ENCODE data around the gene SH3BP5.

Gene SH3BP5

DNA sequence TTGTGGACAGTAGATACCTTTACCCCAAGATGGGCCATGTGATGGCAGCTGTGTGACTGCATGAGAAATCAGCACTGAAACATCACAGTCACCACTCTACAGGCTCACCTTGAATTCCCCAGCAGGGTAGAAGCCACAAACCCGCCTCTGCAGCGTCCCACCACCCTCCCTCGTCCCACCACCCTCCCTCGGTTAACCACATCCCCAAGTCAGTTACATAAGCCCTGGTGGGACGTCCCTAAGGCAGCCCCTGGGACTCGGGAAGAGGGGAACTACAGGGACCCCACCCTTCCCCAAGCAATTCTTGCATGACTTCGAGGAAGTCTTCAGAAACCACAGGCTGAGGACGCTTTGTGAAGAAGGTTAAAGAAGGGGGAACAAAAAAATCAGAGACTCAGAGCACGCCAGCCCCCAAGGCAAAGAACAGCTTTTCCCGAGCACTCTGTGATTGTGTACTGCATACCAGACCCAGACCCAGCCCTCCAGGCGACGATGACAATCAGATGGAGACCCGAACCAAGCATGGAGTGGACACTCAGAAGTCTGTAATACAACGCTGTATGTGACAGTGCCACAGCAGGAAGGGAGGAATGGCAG is 60.5 kb downstream of the SH3BP5 start:
- Histone ChIP-seq H3K27me3 (ENCODE audit: low read depth, low read length) (no peaks in the 10 kb centered on the region), H3K4me1 (ENCODE audit: low read length) (peaks cover 69% of the 10 kb centered on the region), H4K20me1 (ENCODE audit: insufficient read depth, low read length) (peaks cover 27% of the 10 kb centered on the region; the same call in 1 of the 2 replicates), H3K4me3 (ENCODE audit: low read length) (peak overlapping the region; percentile 49), H3K9me3 (ENCODE audit: insufficient read depth, low read length) (no peaks in the 10 kb centered on the region), H3K27ac (ENCODE audit: low read length) (peak overlapping the region; percentile 81), H3K79me2 (ENCODE audit: low read length) (peaks cover 70% of the 10 kb centered on the region), H3K36me3 (replicated peaks; ENCODE audit: low read depth, low read length) (peaks cover 33% of the 10 kb centered on the region), H3K9ac (ENCODE audit: low read length) (peak overlapping the region; percentile 62), H2AFZ (ENCODE audit: low read depth, low read length) (no peak overlapping the region), H3K4me2 (ENCODE audit: low read length) (peak overlapping the region; percentile 76)
- TF ChIP-seq, protein P1, sequence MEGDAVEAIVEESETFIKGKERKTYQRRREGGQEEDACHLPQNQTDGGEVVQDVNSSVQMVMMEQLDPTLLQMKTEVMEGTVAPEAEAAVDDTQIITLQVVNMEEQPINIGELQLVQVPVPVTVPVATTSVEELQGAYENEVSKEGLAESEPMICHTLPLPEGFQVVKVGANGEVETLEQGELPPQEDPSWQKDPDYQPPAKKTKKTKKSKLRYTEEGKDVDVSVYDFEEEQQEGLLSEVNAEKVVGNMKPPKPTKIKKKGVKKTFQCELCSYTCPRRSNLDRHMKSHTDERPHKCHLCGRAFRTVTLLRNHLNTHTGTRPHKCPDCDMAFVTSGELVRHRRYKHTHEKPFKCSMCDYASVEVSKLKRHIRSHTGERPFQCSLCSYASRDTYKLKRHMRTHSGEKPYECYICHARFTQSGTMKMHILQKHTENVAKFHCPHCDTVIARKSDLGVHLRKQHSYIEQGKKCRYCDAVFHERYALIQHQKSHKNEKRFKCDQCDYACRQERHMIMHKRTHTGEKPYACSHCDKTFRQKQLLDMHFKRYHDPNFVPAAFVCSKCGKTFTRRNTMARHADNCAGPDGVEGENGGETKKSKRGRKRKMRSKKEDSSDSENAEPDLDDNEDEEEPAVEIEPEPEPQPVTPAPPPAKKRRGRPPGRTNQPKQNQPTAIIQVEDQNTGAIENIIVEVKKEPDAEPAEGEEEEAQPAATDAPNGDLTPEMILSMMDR (IDR thresholded peaks at IDR 0.05; ENCODE audit: low read depth, low read length), result peak; percentile 12; the same call in 1 of the 2 replicates
- peak; percentile 75; the same call in 1 of the 2 replicates for TF ChIP-seq EZH2phosphoT487 (IDR thresholded peaks at IDR 0.05; ENCODE audit: low read depth)

DNA sequence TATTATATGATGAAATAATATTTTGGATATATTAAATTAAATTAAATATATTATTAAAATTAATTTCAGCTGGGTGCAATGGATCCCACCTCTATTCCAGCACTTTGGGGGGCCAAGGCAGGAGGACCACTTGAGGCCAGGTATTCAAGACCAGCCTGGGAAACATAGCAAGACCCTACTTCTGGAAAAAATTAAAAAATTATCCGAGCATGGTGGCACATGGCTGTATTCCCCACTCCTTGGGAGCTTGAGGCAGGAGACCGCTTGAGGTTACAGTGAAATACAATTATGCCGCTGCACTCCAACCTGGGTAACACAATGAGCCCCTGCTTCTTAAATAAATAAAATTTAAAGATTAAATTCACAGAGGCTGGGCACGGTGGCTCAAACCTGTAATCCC is 61.4 kb downstream of the SH3BP5 start:
- H3K9me3 ChIP-seq (ENCODE audit: insufficient read depth, low read length), result no peaks in the 10 kb centered on the region
- peak overlapping the region; percentile 33; the same call in 1 of the 2 replicates for H3K9ac ChIP-seq (ENCODE audit: low read length)
- peak overlapping the region; percentile 76 for H3K4me2 ChIP-seq (ENCODE audit: low read length)
- peaks cover 64% of the 10 kb centered on the region for H3K4me1 ChIP-seq (ENCODE audit: low read length)
- peak overlapping the region; percentile 81 for H3K27ac ChIP-seq (ENCODE audit: low read length)
- no peak for TF ChIP-seq EZH2phosphoT487 (IDR thresholded peaks at IDR 0.05; ENCODE audit: low read depth)
- TF ChIP-seq, protein P1 (IDR thresholded peaks at IDR 0.05; ENCODE audit: low read depth, low read length), result no peak
- H2AFZ ChIP-seq (ENCODE audit: low read depth, low read length), result no peak overlapping the region
- peaks cover 73% of the 10 kb centered on the region for H3K79me2 ChIP-seq (ENCODE audit: low read length)
- peaks cover 21% of the 10 kb centered on the region; the same call in 1 of the 2 replicates for H4K20me1 ChIP-seq (ENCODE audit: insufficient read depth, low read length)
- H3K27me3 ChIP-seq (ENCODE audit: low read depth, low read length), result no peaks in the 10 kb centered on the region
- peaks cover 40% of the 10 kb centered on the region for H3K36me3 ChIP-seq (replicated peaks; ENCODE audit: low read depth, low read length)
- peak overlapping the region; percentile 49; the same call in 1 of the 2 replicates for H3K4me3 ChIP-seq (ENCODE audit: low read length)

DNA sequence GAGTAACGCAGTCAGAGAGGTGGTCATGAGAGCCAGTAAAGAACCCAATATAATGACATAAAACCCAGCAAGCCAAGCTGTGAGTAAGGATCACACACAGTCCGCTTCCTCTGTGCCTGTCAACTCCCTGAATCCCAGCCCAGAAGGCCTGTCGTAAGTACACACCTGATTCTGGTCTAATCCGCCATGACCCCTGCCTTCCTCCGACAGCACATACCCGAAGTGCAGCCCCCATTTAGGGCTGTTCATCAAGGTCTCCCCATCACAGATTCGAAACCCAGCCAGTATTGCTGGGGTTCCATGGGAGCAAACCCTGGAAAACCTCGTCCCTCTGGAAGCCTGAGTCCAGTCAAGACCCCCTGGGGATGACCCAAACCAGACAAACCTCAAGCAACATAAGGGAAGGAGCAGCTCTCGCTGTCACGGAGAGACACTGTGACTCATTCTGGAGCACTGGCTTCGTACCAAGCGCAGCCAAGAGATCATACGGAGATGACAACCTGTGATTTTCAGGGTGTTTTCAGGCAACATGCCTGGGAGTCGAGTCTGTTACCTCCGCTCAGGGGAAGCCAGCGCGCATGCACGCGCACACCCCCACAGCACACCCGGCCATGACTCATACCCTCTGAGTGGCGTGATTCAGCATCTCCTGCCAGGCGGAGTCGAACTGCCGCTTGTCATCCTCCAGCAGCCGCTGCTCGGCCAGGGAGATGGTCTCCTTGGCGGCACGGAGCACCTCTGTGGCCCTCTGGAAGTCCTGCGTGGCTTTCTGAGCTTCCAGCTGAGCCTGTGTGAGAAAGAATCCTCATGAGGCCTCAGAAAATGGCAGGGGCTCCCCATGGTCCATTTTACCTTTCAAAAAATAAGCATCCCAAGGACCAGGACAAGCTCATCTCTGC is 63.0 kb downstream of the SH3BP5 start:
- TF ChIP-seq EZH2phosphoT487 (IDR thresholded peaks at IDR 0.05; ENCODE audit: low read depth), result no peak
- TF ChIP-seq, protein P1 (IDR thresholded peaks at IDR 0.05; ENCODE audit: low read depth, low read length), result 0 out of 2 replicates have a peak, but pooled peaks have one; percentile 5
- Histone ChIP-seq H3K4me1 (ENCODE audit: low read length) (peaks cover 62% of the 10 kb centered on the region), H3K27ac (ENCODE audit: low read length) (peak overlapping the region; percentile 65), H3K79me2 (ENCODE audit: low read length) (peaks cover 79% of the 10 kb centered on the region), H3K4me3 (ENCODE audit: low read length) (peak overlapping the region; percentile 28), H4K20me1 (ENCODE audit: insufficient read depth, low read length) (peaks cover 16% of the 10 kb centered on the region; the same call in 1 of the 2 replicates), H3K27me3 (ENCODE audit: low read depth, low read length) (no peaks in the 10 kb centered on the region), H3K36me3 (replicated peaks; ENCODE audit: low read depth, low read length) (peaks cover 39% of the 10 kb centered on the region), H2AFZ (ENCODE audit: low read depth, low read length) (no peak overlapping the region), H3K9me3 (ENCODE audit: insufficient read depth, low read length) (no peaks in the 10 kb centered on the region), H3K4me2 (ENCODE audit: low read length) (peak overlapping the region; percentile 66), H3K9ac (ENCODE audit: low read length) (peak overlapping the region; percentile 63)
